GM12864 (cell line): ENCODE measurements around the gene ATP5F1C.

Experiments used
- DNase-seq: peaks from one replicate; pipeline ENCODE4 v3.0.0-alpha.2; 2011; ENCODE audit warnings: low read depth
- H3K4me3 ChIP-seq: 2 replicates; pipeline ENCODE4 v1.5.1; 2011; ENCODE audit warnings: mild to moderate bottlenecking, low read depth, low read length, control low read depth
- CTCF ChIP-seq: IDR thresholded peaks from 2 replicates; pipeline ENCODE4 v1.5.1; 2011; ENCODE audit warnings: low read depth, mild to moderate bottlenecking, moderate library complexity, low read length, control low read depth, inconsistent platforms; ENCODE audit errors: missing control alignments

ATP5F1C gene

GRCh38 chr10:7794251-7795026 is 6.5 kb downstream of the ATP5F1C start:
- H3K4me3 ChIP-seq: no peak overlapping the region
- TF ChIP-seq CTCF: no peak
- DNase-seq: no peak

DNA sequence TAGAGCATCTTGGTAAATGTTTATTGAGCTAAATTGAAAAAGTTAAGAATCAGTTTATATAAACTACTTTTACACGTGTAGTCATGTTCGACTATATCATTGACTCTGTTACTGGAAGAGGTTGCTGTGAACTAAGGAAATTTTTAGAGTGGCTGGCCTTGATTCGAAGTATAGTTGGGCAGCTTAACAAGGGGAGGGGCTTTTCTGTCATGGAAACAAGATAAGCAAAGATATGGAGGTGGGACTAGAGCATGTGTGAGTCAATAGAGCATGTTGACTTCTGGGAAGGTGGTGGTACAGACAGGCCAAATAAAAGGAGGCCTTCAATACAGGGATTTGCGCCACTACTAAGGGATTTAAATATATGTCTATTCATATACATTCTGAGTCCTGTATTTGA is 7.6 kb downstream of the ATP5F1C start:
- H3K4me3 ChIP-seq: no peak overlapping the region
- no peak for DNase-seq
- no peak for TF ChIP-seq CTCF

DNA sequence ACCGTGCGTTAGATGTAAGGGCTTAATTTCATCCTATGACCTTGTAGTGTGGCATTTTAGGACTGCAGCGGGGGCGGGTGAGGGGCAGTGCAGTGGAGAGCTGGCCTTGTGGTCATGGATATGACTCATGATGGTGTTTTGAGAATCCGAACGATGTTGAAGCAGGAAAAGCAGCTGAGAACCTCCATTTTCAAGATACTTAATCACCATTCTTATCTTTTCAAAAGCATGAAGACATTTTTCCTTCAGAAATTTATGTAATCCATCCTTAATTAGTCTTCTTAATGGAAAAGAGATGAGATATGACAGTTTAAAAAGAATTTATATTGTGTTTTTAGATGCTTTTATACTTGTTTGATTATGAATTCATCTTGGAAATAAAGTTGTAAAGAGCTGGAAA is 9.6 kb downstream of the ATP5F1C start:
- H3K4me3 ChIP-seq: no peak overlapping the region
- no peak for DNase-seq

DNA sequence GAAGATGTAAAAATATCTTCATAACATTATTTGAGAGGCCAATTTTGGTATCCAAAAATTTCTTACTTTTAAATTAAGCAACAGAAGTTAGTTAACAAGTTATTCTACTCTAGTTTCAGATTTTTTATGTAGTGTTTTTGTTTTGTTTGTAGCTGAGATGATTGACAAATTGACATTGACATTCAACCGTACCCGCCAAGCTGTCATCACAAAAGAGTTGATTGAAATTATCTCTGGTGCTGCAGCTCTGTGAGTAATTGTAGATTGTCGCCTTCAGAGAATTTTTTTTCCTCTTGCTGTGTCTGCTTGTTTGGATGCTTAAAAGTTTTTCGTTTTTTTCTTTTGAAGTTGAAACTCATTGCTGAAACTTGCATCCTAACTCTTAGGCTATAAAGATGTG is 14.6 kb downstream of the ATP5F1C start:
- H3K4me3 ChIP-seq: no peak overlapping the region
- no peak for TF ChIP-seq CTCF
- DNase-seq: no peak

More for the DNA sequence above, 9.6 kb downstream of the ATP5F1C start:
- no peak for TF ChIP-seq CTCF

GRCh38 chr10:7804216-7804615 is 16.2 kb downstream of the ATP5F1C start:
- no peak for TF ChIP-seq CTCF
- H3K4me3 ChIP-seq: no peak overlapping the region
- no peak for DNase-seq

DNA sequence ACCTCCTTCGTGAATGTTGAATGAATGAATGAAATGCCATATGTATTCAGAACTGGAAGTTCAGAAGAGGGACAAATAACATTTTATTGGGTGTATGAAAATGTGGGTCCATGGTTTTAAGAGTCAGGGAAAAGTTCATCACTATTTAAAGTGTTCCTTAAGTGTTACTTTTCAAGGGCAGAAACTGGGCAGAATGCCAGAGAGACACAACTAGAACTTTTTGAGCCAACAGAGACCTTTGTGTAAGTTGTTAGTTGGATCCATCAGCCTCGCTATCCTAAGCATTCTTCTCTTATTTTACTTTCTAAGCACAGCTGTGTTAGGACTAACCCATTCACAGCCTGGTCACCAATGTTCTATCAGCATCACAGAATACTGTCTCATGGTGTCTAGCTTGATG is 16.8 kb downstream of the ATP5F1C start:
- H3K4me3 ChIP-seq: no peak overlapping the region
- DNase-seq: no peak
- TF ChIP-seq CTCF: no peak

DNA sequence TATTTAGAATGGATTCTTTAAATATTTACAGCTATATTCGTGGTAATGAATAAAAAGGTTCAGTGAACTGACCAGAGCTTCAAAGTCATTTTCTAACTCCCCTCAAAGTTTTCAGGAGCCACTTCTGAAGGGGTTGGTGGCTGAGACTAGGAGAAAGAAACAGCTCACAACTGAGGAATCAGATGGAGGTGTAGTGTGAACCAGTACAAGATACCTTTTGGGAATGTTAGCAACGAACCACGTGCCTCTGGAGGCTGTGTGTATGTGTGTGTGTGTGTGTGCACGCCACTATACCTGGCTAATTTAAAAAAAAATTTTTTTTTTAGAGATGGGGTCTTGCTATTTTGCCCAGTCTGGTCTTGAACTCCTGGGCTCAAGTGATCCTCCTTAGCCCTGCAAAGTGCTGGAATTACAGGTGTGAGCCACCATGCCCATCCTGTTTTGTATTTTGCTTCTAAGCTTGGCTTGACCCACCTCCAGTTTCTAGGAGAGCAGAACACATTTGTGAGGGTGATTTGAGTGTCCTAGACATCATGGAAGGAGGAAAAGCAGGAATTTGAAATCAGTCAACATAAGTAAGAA is 20.8 kb downstream of the ATP5F1C start:
- no peak overlapping the region for H3K4me3 ChIP-seq
- no peak for TF ChIP-seq CTCF

More for the DNA sequence above, 20.8 kb downstream of the ATP5F1C start:
- no peak for DNase-seq
